ENCODE results near the gene PNISR.

DNA sequence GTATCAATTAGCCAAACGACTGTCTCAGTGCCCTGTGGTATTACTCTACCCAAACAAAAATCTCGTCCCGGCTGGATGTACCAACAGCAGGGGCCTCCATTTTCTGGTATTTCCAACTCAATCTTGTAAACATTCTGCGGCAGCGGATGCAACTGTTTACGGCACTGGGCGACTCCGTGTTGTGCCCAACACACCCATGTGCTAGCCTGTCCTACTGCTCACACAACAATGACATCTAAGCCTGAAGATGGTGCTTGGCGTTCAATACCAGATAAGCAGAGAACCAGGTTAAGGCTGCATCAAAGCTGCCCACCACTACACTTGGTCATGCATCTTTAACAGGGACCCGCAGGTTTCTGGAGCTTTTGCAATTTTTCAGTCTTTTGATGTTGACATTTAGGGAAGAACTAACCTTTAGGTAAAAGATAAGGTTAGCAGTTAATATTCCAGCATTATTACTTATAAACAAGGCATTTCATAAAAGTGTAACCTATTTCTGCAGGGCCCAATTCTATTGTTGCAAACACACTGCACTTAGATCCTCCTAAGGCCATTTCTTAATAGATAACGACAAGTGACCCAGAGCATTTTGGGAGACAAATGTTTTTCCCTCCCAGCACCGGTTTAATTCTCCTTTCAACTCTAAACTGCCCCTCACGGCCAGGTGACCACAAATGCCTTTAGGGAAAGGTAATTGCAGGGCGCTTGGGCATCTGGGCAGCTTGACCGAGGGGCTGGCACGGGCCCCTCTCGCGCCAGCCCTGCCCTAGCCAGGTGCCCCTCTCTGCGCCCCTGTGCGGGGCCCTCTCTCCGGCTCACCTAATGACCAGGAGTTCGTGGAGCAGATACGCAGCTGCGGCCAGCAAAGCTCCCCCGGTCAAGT lies 76.6 kb downstream of the PNISR start:
- TF ChIP-seq POLR2A (IDR thresholded peaks at IDR 0.05) (no peak), POLR2AphosphoS5 (IDR thresholded peaks at IDR 0.05) (no peak)
- TF ChIP-seq, protein P1, sequence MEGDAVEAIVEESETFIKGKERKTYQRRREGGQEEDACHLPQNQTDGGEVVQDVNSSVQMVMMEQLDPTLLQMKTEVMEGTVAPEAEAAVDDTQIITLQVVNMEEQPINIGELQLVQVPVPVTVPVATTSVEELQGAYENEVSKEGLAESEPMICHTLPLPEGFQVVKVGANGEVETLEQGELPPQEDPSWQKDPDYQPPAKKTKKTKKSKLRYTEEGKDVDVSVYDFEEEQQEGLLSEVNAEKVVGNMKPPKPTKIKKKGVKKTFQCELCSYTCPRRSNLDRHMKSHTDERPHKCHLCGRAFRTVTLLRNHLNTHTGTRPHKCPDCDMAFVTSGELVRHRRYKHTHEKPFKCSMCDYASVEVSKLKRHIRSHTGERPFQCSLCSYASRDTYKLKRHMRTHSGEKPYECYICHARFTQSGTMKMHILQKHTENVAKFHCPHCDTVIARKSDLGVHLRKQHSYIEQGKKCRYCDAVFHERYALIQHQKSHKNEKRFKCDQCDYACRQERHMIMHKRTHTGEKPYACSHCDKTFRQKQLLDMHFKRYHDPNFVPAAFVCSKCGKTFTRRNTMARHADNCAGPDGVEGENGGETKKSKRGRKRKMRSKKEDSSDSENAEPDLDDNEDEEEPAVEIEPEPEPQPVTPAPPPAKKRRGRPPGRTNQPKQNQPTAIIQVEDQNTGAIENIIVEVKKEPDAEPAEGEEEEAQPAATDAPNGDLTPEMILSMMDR (IDR thresholded peaks at IDR 0.05) = no peak
